GM06990 (cell line): ENCODE data around the gene ARHGEF37.

ENCODE experiments used
- DNase-seq: peaks from one replicate; pipeline ENCODE4 v3.0.0-alpha.2; 2011; ENCODE audit not compliant: insufficient read length; ENCODE audit errors: extremely low read depth
- H3K27me3 ChIP-seq: replicated peaks from 2 replicates; pipeline ENCODE4 v1.6.0; 2011; ENCODE audit warnings: low read length; ENCODE audit not compliant: control insufficient read depth, insufficient read depth
- H3K36me3 ChIP-seq: 2 replicates; pipeline ENCODE4 v1.5.1; 2011; ENCODE audit warnings: low read length; ENCODE audit not compliant: control insufficient read depth, insufficient read depth
- H3K4me3 ChIP-seq: replicated peaks from 2 replicates; pipeline ENCODE4 v1.5.1; 2011; ENCODE audit warnings: low read depth, mild to moderate bottlenecking, control low read depth, low read length
- CTCF ChIP-seq: IDR thresholded peaks from 2 replicates; pipeline ENCODE4 v1.5.1; 2011; ENCODE audit warnings: low read length, control low read depth, mild to moderate bottlenecking, inconsistent platforms; ENCODE audit not compliant: insufficient read depth, poor library complexity, severe bottlenecking

The ARHGEF37 gene

GRCh38 chr5:149681922-149682321 is 100.6 kb downstream of the ARHGEF37 start:
- no peaks in the 10 kb centered on the region for H3K36me3 ChIP-seq
- TF ChIP-seq CTCF = no peak
- H3K27me3 ChIP-seq = no peaks in the 10 kb centered on the region
- no peak overlapping the region for H3K4me3 ChIP-seq
- DNase-seq = no peak

- Histone ChIP-seq H3K4me3 (no peak overlapping the region), H3K27me3 (no peaks in the 10 kb centered on the region), H3K36me3 (no peaks in the 10 kb centered on the region)
- no peak for TF ChIP-seq CTCF
- DNase-seq = no peak
Observed at GRCh38 chr5:149682532-149683075, 101.3 kb downstream of the ARHGEF37 start.

- Histone ChIP-seq H3K36me3 (no peaks in the 10 kb centered on the region), H3K4me3 (no peak overlapping the region), H3K27me3 (no peaks in the 10 kb centered on the region)
- DNase-seq = no peak
- no peak for TF ChIP-seq CTCF
Observed at GRCh38 chr5:149683964-149684363, 102.7 kb downstream of the ARHGEF37 start.

GRCh38 chr5:149684371-149684770 is 103.1 kb downstream of the ARHGEF37 start:
- no peaks in the 10 kb centered on the region for H3K27me3 ChIP-seq

More at GRCh38 chr5:149684371-149684770, 103.1 kb downstream of the ARHGEF37 start:
- no peak for TF ChIP-seq CTCF
- Histone ChIP-seq H3K4me3 (no peak overlapping the region), H3K36me3 (no peaks in the 10 kb centered on the region)
- no peak for DNase-seq
